ENCODE data around the gene CPSF4L.

CPSF4L gene

GRCh38 chr17:73227944-73228343 lies 33.7 kb downstream of the CPSF4L start:
- CTCF ChIA-PET: interaction anchor here (0.7 to 3.8 kb wide), 8 partner anchors 10 to 670 kb away, joined by 3 to 19 read pairs (median 5); partner anchors contain the start of gene COG1
- TF ChIP-seq AEBP2 (tag by site-specific recombination; IDR thresholded peaks at IDR 0.05; ENCODE audit: borderline replicate concordance): no peak
- peak; percentile 42; the same call in 1 of the 2 replicates for TF ChIP-seq ZNF600 (tag by site-specific recombination; IDR thresholded peaks at IDR 0.05)
- Histone ChIP-seq H3K9me3 (ENCODE audit: control insufficient read depth, insufficient read depth, low read depth, low read length) (no peaks in the 10 kb centered on the region), H3K27ac (ENCODE audit: extremely low read depth, low read depth, low read length) (no peak overlapping the region), H3K4me3 (ENCODE audit: low read depth, low read length) (no peak overlapping the region), H3K36me3 (ENCODE audit: control insufficient read depth in 2 of 2, insufficient read depth in 1 of 2, low read length in 2 of 2) (peaks cover 0 to 8% of the 10 kb centered on the region in 2 experiments; a peak in 2 of 3 replicates), H3K4me1 (ENCODE audit: control insufficient read depth, insufficient read depth, low read length) (peaks cover 13% of the 10 kb centered on the region)
- POLR2A ChIA-PET: interaction anchor here (1.0 to 1.3 kb wide), 2 partner anchors 21 to 36 kb away, joined by 3 to 4 read pairs; no protein-coding TSS in a partner anchor

- ChIA-PET POLR2A (interaction anchor here (0.6 kb wide), 1 partner anchor 12 kb away, joined by 3 read pairs; no protein-coding TSS in a partner anchor), CTCF (interaction anchor here (0.6 to 3.8 kb wide), 6 partner anchors 10 to 502 kb away, joined by 3 to 19 read pairs (median 5); no protein-coding TSS in a partner anchor)
- Histone ChIP-seq H3K4me1 (ENCODE audit: control insufficient read depth, insufficient read depth, low read length) (peaks cover 13% of the 10 kb centered on the region), H3K36me3 (ENCODE audit: control insufficient read depth in 2 of 2, insufficient read depth in 1 of 2, low read length in 2 of 2) (peaks cover 0 to 8% of the 10 kb centered on the region in 2 experiments; a peak in 2 of 3 replicates), H3K27ac (ENCODE audit: extremely low read depth, low read depth, low read length) (no peak overlapping the region), H3K4me3 (ENCODE audit: low read depth, low read length) (no peak overlapping the region), H3K9me3 (ENCODE audit: control insufficient read depth, insufficient read depth, low read depth, low read length) (no peaks in the 10 kb centered on the region)
- TF ChIP-seq PRDM6 (tag by site-specific recombination; IDR thresholded peaks at IDR 0.05): peak; percentile 71
- TF ChIP-seq ZNF624 (tag by site-specific recombination; IDR thresholded peaks at IDR 0.05): no peak
- peak; percentile 67 for TF ChIP-seq WT1 (tag by site-specific recombination; IDR thresholded peaks at IDR 0.05)
These were observed 34.3 kb downstream of the CPSF4L start for GRCh38 chr17:73227379-73227778.

GRCh38 chr17:73226556-73227172 lies 35.0 kb downstream of the CPSF4L start:
- Histone ChIP-seq H3K4me3 (ENCODE audit: low read depth, low read length) (no peak overlapping the region), H3K4me1 (ENCODE audit: control insufficient read depth, insufficient read depth, low read length) (peaks cover 13% of the 10 kb centered on the region), H3K36me3 (ENCODE audit: control insufficient read depth in 2 of 2, insufficient read depth in 1 of 2, low read length in 2 of 2) (peaks cover 0 to 8% of the 10 kb centered on the region in 2 experiments; a peak in 2 of 3 replicates), H3K27ac (ENCODE audit: extremely low read depth, low read depth, low read length) (no peak overlapping the region), H3K9me3 (ENCODE audit: control insufficient read depth, insufficient read depth, low read depth, low read length) (no peaks in the 10 kb centered on the region)
- peak; percentile 58 for TF ChIP-seq ZNF664 (tag by site-specific recombination; IDR thresholded peaks at IDR 0.05)
- TF ChIP-seq KLF17 (tag by site-specific recombination; IDR thresholded peaks at IDR 0.05): no peak
- ChIA-PET POLR2A (no interaction called here), CTCF (interaction anchor here (0.6 to 3.8 kb wide), 3 partner anchors 32 to 667 kb away, joined by 3 to 19 read pairs (median 3); no protein-coding TSS in a partner anchor)

- Histone ChIP-seq H3K27ac (ENCODE audit: extremely low read depth, low read depth, low read length) (no peak overlapping the region), H3K4me1 (ENCODE audit: control insufficient read depth, insufficient read depth, low read length) (peaks cover 10% of the 10 kb centered on the region), H3K36me3 (ENCODE audit: control insufficient read depth in 2 of 2, insufficient read depth in 1 of 2, low read length in 2 of 2) (peaks cover 0 to 8% of the 10 kb centered on the region in 2 experiments; a peak in 2 of 3 replicates), H3K4me3 (ENCODE audit: low read depth, low read length) (no peak overlapping the region), H3K9me3 (ENCODE audit: control insufficient read depth, insufficient read depth, low read depth, low read length) (no peaks in the 10 kb centered on the region)
- TF ChIP-seq ZNF175 (tag by site-specific recombination; IDR thresholded peaks at IDR 0.05) (peak; percentile 73; the same call in 1 of the 2 replicates), BCL11A (tag by site-specific recombination; IDR thresholded peaks at IDR 0.05; ENCODE audit: low read depth) (no peak), ZNF518A (tag by site-specific recombination; conservative IDR thresholded peaks at IDR 0.05; ENCODE audit: low read depth) (no peak), ZNF155 (tag by site-specific recombination; IDR thresholded peaks at IDR 0.05) (no peak), ZNF600 (tag by site-specific recombination; IDR thresholded peaks at IDR 0.05) (peak; percentile 81)
- POLR2A ChIA-PET: no interaction called here
- CTCF ChIA-PET: interaction anchor here (1.5 kb wide), 1 partner anchor 665 kb away, joined by 3 read pairs; no protein-coding TSS in a partner anchor
These were observed 36.9 kb downstream of the CPSF4L start for GRCh38 chr17:73224663-73225305.
